Glutamatergic neuron (in vitro differentiated cells): ENCODE measurements around the gene MARCKSL1. TPM values are rescaled to one million over a fixed set of nuclear protein-coding genes. Genes with fewer than 3 reads are reported as not detected.

Experiments used
- DNase-seq: peaks from one replicate; pipeline ENCODE4 v3.0.0; 2022
- H3K27ac Mint-ChIP-seq: one replicate; pipeline ENCODE4 v1.8.0; 2020; ENCODE audit warnings: mild to moderate bottlenecking, mixed read lengths, inconsistent platforms; ENCODE audit not compliant: unreplicated experiment
- H3K27me3 Mint-ChIP-seq: one replicate; pipeline ENCODE4 v1.8.0; 2020; ENCODE audit warnings: mild to moderate bottlenecking, moderate library complexity, mixed read lengths, inconsistent platforms; ENCODE audit not compliant: unreplicated experiment
- H3K36me3 Mint-ChIP-seq: one replicate; pipeline ENCODE4 v1.8.0; 2020; ENCODE audit warnings: mild to moderate bottlenecking, mixed read lengths, inconsistent platforms; ENCODE audit not compliant: unreplicated experiment
- H3K4me1 Mint-ChIP-seq: one replicate; pipeline ENCODE4 v1.8.0; 2020; ENCODE audit warnings: mild to moderate bottlenecking, low read depth, mixed read lengths, inconsistent platforms; ENCODE audit not compliant: unreplicated experiment
- H3K4me3 Mint-ChIP-seq: one replicate; pipeline ENCODE4 v1.8.0; 2020; ENCODE audit warnings: mild to moderate bottlenecking, mixed read lengths, inconsistent platforms; ENCODE audit not compliant: unreplicated experiment
- H3K9me3 Mint-ChIP-seq: one replicate; pipeline ENCODE4 v1.8.0; 2020; ENCODE audit warnings: mild to moderate bottlenecking, moderate library complexity, mixed read lengths, inconsistent platforms; ENCODE audit not compliant: unreplicated experiment
- total RNA-seq: library from RNA; stranded (reverse); fragmentation: NEBNext Ultra II Directional; extraction: Animal tissue kit (Norgen Biotek cat#: 25700); gene quantifications from one replicate; pipeline ENCODE4 v1.2.1, GENCODE V29; 2021; ENCODE audit not compliant: unreplicated experiment
- TF ChIP-seq, protein P1 (sequence below): fragments of 200-600 bp; sonication (generic); IDR thresholded peaks from one replicate; pipeline ENCODE4 v1.5.0; 2021; ENCODE audit not compliant: partially characterized antibody, unreplicated experiment

MARCKSL1 gene
- total RNA-seq, 1 donor from 2014 or later, result 912 TPM

DNA sequence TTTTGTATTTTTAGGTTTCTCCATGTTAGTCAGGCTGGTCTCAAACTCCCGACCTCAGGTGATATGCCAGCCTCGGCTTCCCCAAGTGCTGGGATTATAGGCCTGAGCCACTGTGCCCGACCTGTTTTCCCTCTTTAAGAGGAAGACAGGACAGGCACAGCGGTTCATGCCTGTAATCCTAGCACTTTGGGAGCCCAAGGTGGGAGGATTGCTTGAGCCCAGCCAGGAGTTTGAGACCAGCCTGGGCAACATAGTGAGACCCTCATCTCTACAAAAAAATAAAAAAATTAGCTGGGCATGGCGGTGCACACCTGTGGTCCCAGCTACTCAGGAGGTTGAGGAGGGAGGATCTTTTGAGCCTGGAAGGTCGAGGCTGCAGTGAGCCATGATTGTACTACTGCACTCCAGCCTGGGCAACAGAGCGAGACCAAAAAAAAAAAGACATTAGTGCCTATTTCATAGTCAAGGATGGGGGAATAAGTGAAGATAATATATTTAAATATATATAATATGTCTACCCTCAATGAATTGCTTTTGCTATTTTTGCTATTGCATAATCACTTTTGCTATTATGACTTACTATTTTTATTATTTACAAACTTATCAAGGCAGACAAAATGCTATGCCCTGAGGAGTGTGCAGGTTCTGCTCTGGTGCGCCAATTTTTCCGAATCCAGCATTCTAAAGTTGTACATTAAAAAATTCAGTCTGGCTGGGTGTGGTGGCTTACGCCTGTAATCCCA is 17.7 kb downstream of the MARCKSL1 start:
- Mint-ChIP-seq H3K27ac (no peak overlapping the region), H3K4me3 (no peak overlapping the region), H3K9me3 (no peaks in the 10 kb centered on the region), H3K27me3 (no peaks in the 10 kb centered on the region), H3K36me3 (no peaks in the 10 kb centered on the region), H3K4me1 (no peaks in the 10 kb centered on the region)
- DNase-seq, result no peak
- TF ChIP-seq, protein P1, sequence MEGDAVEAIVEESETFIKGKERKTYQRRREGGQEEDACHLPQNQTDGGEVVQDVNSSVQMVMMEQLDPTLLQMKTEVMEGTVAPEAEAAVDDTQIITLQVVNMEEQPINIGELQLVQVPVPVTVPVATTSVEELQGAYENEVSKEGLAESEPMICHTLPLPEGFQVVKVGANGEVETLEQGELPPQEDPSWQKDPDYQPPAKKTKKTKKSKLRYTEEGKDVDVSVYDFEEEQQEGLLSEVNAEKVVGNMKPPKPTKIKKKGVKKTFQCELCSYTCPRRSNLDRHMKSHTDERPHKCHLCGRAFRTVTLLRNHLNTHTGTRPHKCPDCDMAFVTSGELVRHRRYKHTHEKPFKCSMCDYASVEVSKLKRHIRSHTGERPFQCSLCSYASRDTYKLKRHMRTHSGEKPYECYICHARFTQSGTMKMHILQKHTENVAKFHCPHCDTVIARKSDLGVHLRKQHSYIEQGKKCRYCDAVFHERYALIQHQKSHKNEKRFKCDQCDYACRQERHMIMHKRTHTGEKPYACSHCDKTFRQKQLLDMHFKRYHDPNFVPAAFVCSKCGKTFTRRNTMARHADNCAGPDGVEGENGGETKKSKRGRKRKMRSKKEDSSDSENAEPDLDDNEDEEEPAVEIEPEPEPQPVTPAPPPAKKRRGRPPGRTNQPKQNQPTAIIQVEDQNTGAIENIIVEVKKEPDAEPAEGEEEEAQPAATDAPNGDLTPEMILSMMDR, result no peak

- no peaks in the 10 kb centered on the region for H3K4me1 Mint-ChIP-seq
- no peak overlapping the region for H3K4me3 Mint-ChIP-seq
- H3K27ac Mint-ChIP-seq, result no peak overlapping the region
- no peak for DNase-seq
- H3K36me3 Mint-ChIP-seq, result no peaks in the 10 kb centered on the region
- H3K27me3 Mint-ChIP-seq, result no peaks in the 10 kb centered on the region
- TF ChIP-seq, protein P1, result no peak
- no peaks in the 10 kb centered on the region for H3K9me3 Mint-ChIP-seq
Observed at GRCh38 chr1:32316903-32317277, 19.1 kb downstream of the MARCKSL1 start.

- TF ChIP-seq, protein P1, result no peak
- Mint-ChIP-seq H3K27me3 (no peaks in the 10 kb centered on the region), H3K36me3 (no peaks in the 10 kb centered on the region), H3K9me3 (no peaks in the 10 kb centered on the region), H3K4me1 (no peaks in the 10 kb centered on the region), H3K27ac (no peak overlapping the region), H3K4me3 (no peak overlapping the region)
- DNase-seq, result no peak
Observed at GRCh38 chr1:32311709-32312393, 24.2 kb downstream of the MARCKSL1 start.

- TF ChIP-seq, protein P1, result no peak
- no peak overlapping the region for H3K4me3 Mint-ChIP-seq
- H3K9me3 Mint-ChIP-seq, result no peaks in the 10 kb centered on the region
- no peak for DNase-seq
- no peak overlapping the region for H3K27ac Mint-ChIP-seq
- peaks cover 4% of the 10 kb centered on the region for H3K36me3 Mint-ChIP-seq
- no peaks in the 10 kb centered on the region for H3K27me3 Mint-ChIP-seq
- H3K4me1 Mint-ChIP-seq, result no peaks in the 10 kb centered on the region
Observed at GRCh38 chr1:32309960-32310359, 26.1 kb downstream of the MARCKSL1 start.

DNA sequence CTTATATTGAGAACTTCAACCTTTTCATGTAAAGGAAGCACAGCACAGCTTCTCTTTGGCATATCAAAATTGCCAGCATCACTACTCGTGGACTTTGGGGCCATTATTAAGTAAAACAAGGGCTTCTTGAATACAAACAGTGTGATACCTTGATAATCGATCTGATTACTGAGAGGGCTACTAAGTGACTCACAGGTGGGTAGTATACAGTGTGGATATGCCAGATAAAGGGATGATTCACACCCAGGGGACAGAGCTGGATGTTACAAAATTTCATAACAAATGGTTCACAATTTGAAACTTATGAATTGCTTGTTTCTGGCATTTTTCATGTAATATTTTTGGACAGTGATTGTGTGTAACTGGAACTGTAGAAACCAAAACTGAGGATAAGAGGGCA is 28.7 kb downstream of the MARCKSL1 start:
- Mint-ChIP-seq H3K4me3 (no peak overlapping the region), H3K4me1 (no peaks in the 10 kb centered on the region), H3K27me3 (no peaks in the 10 kb centered on the region), H3K27ac (no peak overlapping the region), H3K9me3 (no peaks in the 10 kb centered on the region), H3K36me3 (peaks cover 9% of the 10 kb centered on the region)
- DNase-seq, result no peak
- TF ChIP-seq, protein P1, result no peak
